Stimulated activated CD4-positive, alpha-beta T cell treated with anti-CD3 and anti-CD28 coated beads, Interleukin-2, amount 100 ng/mL, for 48 hours (primary cell): ENCODE data around the gene ANKRD27.
"Not testable (repeated sequence)": the region's sequence is repeated elsewhere in the genome, so short reads cannot be mapped to it uniquely, and the experiment has no call there.

Source experiments
- DNase-seq, 2 donors: peaks; one replicate each; pipeline ENCODE4 v3.0.0-alpha.2; 2020

ANKRD27 gene

GRCh38 chr19:32652331-32652730, 22.6 kb downstream of the ANKRD27 start:
- not testable (repeated sequence) for DNase-seq

DNA sequence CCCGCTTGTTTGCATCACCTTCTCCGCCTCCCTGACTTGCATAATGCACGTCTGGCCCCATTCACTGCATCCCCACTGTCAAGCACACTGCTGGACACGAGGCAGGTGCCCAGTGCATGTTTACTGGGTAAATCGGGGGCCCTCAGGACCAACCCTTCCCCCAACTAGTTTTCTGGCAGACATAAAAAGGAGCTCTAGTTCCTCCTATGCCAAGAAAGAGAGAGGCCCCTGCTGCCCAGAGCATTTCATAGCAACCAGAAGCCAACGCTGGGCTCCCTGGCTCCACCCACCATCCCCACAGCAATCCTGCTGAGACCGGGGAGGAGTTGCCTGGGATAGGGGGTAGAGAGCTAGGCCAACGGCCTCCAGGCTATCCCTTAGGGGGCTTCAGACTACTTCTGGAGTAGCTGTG, 23.2 kb downstream of the ANKRD27 start:
- no peak for DNase-seq

- no peak for DNase-seq
These were observed 24.3 kb downstream of the ANKRD27 start for GRCh38 chr19:32650671-32651070.

GRCh38 chr19:32649751-32650150, 25.2 kb downstream of the ANKRD27 start:
- no peak for DNase-seq

DNA sequence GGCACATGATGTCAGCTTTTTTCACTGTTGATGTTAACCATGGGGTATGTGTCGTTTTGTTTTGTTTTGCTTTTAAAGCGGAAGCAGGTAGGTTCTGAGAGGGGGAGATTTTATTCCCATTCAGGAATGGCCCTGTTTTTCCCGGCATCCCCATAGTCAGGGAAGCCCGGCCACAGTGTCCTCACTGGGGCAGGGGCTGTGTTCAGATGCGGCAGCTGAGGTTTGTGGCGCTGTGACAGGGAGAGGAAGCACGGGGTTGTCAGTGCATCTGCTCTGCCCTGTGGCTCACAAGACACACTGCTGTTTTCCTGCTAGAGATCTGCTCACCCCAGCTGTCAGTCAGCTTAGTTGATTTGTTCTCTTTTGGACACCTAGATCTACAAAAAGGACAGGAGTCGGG, 27.6 kb downstream of the ANKRD27 start:
- no peak for DNase-seq

DNA sequence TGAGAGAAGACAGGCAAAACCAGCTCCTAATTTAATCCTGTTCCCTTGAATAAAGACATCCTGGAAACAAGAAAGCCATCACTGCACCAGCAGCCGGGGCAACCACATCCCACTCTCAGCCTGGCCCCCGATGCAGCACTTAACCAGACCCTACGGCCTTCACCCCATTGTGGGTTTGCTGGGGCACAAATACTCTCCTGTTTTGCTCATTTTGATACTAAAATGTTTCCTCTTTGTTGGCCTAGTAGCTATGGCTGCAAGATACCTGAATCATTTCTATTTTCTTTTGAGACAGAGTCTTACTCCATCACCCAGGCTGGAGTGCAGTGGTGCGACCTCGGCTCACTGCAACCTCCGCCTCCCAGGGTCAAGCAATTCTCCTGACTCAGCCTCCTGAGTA, 28.4 kb downstream of the ANKRD27 start:
- DNase-seq, result no peak

DNA sequence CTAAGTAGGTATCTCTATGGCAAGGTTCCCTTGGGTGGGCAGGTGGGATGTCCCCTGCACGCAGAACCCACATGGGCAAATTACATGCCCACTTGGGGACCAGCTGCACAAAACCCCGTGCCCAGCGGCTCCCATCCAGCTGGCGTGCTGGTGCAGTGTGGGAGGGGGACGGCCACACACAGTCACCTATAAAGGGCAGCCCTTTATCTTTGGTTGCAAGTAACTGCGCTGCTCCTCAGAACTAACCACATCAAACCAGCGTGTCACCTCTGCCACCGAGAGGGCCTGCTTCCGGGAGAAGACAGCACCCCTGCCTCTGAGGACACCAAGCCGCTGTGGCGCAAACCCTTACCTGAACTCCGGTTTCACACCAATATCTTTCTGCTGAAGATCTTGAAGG, 32.2 kb downstream of the ANKRD27 start:
- peak; percentile 31 to 38 for DNase-seq

- DNase-seq, result no peak
These were observed 36.4 kb downstream of the ANKRD27 start for GRCh38 chr19:32638625-32639024.

DNA sequence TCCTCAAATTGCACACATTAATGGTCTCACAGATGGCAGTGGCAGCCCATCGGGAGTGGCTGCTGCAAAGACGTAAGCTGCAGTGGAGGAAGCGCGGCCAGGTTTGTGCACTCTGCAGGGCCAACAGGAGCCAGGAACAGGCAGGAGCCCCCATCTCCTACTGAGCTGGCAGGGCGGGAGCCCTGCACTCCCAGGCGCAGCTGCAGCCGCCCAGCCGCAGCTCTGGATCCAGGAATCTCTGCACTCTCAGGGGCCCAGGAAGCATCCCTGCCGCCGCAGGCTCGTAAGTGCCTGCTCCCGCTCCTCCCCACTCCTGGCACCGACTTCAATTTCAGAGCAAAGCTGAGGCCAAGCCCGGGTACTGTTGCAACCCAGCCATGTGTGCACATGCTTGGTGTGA, 37.5 kb downstream of the ANKRD27 start:
- DNase-seq, result no peak

GRCh38 chr19:32631381-32631780, 43.6 kb downstream of the ANKRD27 start:
- DNase-seq, result no peak

GRCh38 chr19:32630338-32630737, 44.6 kb downstream of the ANKRD27 start:
- DNase-seq, result no peak

DNA sequence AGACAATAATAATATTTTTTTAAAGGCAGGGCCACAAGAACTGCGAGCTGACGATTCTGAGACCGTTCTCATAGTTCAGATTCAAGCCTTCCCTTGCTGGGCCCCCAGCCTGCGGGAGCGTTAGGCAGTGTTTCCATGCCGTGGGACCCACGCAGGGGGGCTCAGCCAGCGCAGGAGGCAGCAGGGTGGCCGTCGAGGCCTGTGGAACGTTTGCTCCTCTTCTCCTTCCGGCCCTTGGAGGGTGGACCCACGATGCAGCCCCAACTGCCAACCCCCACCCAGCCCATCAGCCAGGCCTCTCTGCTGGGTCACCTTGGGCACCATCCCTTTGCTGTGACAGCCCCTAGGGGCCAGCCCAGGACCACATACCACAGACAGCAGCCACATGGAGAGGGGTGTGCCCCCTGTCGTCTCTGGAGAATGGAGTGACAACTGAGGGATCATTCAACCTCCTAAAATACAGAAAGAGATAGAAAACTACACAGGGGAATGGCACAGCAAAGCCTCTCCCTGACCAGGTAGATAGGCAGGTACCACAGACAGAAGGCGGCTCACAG, 47.2 kb downstream of the ANKRD27 start:
- no peak for DNase-seq

DNA sequence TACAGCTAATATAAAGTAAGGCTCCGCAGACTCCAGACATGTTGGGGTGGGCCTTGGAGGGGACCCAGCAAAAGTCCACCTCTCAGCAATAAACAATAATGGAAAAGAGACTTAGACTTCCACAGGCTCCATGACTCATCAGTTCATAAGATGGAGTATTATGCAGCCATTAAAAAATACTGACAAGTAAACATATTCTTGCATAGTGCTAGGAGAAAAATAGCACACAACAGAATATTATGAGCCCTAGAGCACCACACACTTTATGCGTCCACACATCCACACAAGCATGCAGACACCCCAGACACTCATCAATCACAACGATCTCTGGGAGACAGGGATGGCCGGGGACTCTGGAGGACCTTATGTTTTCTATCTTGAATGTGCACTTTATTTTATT, 48.0 kb downstream of the ANKRD27 start:
- DNase-seq, result no peak

GRCh38 chr19:32624410-32624809, 50.6 kb downstream of the ANKRD27 start:
- no peak for DNase-seq

DNA sequence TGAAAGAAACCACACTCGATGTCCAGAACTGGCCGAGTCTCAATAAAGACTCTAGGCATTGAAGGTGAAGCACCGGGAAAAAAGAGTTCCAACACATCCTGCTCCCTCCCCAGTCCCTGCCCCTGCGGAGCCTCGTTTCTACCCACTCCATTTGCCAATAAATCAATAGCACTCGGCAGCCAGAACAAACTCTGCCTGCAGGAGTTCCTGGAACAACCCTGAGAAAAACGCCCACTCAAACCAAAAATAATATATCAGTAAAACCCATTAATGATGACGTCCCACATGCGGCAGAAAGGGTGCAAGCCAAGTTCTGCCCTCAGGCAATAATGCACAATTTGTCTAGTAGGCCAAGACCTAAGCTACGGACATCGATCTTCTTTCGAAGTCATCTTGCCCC, 53.0 kb downstream of the ANKRD27 start:
- DNase-seq, result no peak

DNA sequence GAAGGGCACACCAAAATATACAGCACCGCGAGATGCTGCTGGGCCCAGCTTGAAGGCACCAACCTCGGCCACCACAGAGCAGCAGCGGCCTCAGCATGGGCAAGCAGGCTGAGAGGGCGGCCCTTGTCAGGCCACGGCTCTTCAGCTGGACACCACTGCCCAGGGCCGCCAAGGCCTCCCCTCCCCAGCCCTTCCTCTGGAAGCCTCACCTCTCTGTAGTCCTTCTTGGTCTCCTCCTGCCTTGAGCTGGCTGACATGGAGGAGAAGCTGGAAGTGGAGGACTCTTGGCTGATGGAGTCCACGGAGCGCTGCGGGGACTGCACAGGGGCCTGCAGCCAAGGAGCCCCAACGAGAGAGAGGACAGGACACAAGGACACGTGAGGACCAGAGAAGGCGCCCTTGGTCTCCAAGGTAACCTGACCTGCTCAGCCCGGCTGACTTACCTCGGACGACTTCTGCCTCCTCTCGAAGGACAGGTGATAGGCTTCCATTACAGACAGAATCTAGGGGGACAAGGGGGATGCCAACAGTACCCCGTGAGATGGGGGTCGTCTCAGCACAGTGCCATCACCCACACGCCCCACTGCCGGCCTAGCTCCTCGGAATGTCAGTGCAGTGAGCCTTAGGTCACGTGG, 55.8 kb downstream of the ANKRD27 start:
- DNase-seq, result no peak

DNA sequence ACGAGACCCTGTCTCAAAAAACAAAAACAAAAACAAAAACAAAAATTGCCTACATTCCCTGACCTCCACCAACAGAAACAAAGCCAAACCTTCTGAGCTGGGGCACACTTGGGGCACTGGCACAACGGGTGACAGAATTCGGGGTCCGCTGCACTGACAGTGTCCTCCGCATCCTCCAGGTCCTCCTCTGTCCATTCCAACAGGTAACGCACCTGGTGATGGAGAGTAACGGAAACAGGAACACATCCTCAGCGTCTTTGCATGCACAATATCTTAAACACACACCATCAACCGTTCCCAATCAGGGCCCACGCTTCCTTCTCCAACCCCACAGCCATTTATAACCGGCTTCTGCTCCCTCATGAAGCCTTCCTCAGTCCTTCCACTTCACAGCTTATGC, 59.4 kb downstream of the ANKRD27 start:
- no peak for DNase-seq

DNA sequence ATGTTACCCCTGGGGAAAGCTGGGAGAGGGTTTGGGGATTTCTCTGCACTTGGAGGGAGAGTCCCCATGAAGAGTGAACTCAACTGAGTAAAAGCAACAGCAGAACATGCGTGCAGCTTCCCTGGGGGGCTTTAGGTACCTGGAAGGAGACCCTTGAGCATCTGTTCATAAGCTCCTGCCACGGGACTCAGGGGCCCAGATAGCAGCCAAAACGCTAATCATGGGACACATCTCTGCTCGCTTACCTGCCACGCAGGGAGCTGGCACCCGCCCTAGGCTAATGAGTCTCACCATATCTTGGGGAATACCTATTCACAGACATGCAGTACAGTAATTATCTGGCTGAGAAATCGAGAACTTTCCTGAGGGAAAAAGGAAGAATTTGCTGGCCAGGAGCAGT, 60.1 kb downstream of the ANKRD27 start:
- DNase-seq, result no peak

DNA sequence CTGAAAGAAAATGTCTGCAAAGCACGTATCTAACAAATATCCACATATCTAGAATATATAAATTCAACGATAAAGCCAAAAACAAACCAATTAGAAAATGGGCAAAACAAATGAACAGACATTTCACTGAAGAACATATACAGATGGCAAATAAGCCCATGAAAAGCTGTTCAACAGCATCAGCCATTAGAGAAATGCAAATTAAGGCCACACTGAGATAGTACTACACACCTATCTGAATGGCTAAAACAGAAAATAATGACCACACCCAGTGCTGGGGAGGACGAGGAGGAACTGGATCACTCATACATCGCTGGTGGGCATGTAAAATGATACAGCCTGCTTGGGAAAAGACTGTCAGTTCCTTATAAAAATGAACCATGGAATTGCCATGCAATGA, 62.0 kb downstream of the ANKRD27 start:
- no peak for DNase-seq

DNA sequence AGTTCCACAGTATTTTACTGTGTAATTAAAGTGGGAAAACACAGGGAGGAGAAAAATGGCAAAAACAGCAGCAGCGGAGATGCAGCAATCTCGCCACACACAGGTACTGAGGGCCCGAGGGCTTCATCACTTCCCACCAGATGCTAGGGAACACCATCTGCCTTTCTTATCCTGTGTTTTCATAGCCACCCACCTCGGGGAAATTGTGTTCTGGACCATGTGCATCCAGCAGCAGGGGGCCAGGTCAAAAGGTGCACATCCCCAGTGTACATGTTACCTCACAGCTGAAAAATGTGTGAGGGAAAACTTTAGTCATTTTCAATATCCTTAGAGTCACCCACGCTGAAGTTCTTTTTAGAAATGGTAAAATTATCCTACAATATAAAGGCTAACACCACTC, 63.8 kb downstream of the ANKRD27 start:
- no peak for DNase-seq

DNA sequence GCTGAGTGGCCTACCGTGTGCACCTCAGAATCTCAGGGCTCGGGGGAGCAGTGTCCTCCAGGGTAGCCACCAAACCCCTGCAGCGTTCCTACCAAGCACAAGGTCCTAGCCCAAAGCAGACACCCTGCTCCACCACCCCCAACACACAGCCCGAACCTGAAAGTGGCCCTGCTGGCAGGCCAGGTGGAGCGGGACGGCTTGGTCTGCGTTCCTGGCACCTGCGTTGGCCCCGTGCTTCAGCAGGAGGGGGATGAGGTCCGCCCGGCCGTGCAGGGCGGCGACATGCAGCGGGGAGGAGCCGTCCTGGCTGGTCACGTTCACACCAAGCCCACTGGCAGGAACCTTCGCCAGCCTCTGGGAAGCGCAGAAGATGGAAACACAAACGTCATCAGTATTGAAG, 67.5 kb downstream of the ANKRD27 start:
- DNase-seq, result no peak

DNA sequence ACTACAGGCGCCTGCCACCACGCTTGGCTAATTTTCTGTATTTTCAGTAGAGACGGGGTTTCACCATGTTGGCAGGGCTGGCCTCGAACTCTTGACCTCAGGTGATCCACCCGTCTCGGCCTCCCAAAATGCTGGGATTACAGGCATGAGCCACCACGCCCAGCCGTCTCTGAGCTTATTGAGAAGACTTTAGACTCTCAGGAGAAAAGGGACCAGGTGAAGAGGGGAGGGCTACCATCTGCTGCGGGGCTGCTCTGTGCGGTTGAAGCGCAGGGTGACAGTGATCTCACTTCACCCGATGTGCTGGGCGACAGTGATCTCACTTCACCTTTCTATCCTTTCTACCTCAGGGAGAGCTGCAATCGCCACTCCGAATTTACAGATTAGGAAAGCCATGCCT, 68.7 kb downstream of the ANKRD27 start:
- DNase-seq, result no peak

- no peak for DNase-seq
These were observed 69.4 kb downstream of the ANKRD27 start for GRCh38 chr19:32605544-32605943.

GRCh38 chr19:32603961-32604360, 71.0 kb downstream of the ANKRD27 start:
- DNase-seq, result no peak

DNA sequence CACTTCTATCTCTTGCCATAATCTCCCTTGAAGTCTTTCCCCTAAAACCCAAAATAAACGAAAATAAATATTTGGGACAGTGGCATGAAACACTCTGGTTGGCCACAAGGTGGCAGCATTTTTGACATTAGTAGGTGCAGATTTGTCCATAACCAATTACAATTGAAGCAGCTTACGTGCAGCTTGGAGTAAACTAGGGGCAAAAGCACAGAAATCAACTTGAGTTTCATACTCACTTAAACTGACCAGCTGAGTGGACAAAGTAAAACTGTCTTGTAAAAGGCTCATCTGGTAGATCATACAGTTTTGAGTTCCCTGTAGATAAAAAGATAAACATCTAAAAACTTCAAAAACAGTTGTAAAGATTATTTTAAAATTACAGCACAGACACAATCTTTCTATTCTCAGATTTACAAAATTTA, 75.2 kb downstream of the ANKRD27 start:
- DNase-seq, result peak; percentile 30 to 53
